GM19239 (cell line): ENCODE results near the gene CTLA4.
"Not testable (repeated sequence)": the region's sequence is repeated elsewhere in the genome, so short reads cannot be mapped to it uniquely, and the experiment has no call there.

ENCODE experiments used
- DNase-seq: peaks from one replicate; pipeline ENCODE4 v3.0.0; 2011; ENCODE audit warnings: low spot score; ENCODE audit not compliant: insufficient read length
- FAIRE-seq: peaks from 2 replicates; lab custom pipeline; 2011; peaks lifted over from hg19 to GRCh38; lab: Jason Lieb, UNC

The CTLA4 gene

GRCh38 chr2:203855274-203855673 is 12.3 kb upstream of the CTLA4 start:
- no peak for DNase-seq
- no peak for FAIRE-seq

GRCh38 chr2:203857656-203858055 is 9.9 kb upstream of the CTLA4 start:
- FAIRE-seq, result no peak
- no peak for DNase-seq

- no peak for DNase-seq
- no peak for FAIRE-seq
Observed at GRCh38 chr2:203858176-203858575, 9.4 kb upstream of the CTLA4 start.

GRCh38 chr2:203859030-203859789 is 8.4 kb upstream of the CTLA4 start:
- DNase-seq (no peak), FAIRE-seq (no peak)

GRCh38 chr2:203861197-203861596 is 6.4 kb upstream of the CTLA4 start:
- no peak for FAIRE-seq
- DNase-seq, result no peak

GRCh38 chr2:203861607-203862006 is 6.0 kb upstream of the CTLA4 start:
- no peak for FAIRE-seq
- DNase-seq, result no peak

GRCh38 chr2:203869223-203870042 is 1.9 kb downstream of the CTLA4 start:
- FAIRE-seq (no peak), DNase-seq (no peak)

- FAIRE-seq (peak; percentile 51), DNase-seq (no peak)
Observed at GRCh38 chr2:203870481-203870880, 2.9 kb downstream of the CTLA4 start.

GRCh38 chr2:203870941-203871340 is 3.4 kb downstream of the CTLA4 start:
- FAIRE-seq (no peak), DNase-seq (no peak)

GRCh38 chr2:203871371-203871983 is 3.9 kb downstream of the CTLA4 start:
- peak; percentile 99 for FAIRE-seq
- DNase-seq, result peak; percentile 41

GRCh38 chr2:203873461-203873860 is 5.9 kb downstream of the CTLA4 start:
- FAIRE-seq (no peak), DNase-seq (no peak)

GRCh38 chr2:203873921-203874631 is 6.5 kb downstream of the CTLA4 start:
- DNase-seq (no peak), FAIRE-seq (no peak)

GRCh38 chr2:203875471-203875870 is 7.9 kb downstream of the CTLA4 start:
- FAIRE-seq, result no peak
- DNase-seq, result no peak

GRCh38 chr2:203876328-203876727 is 8.8 kb downstream of the CTLA4 start:
- DNase-seq (no peak), FAIRE-seq (no peak)

GRCh38 chr2:203878063-203878462 is 10.5 kb downstream of the CTLA4 start:
- FAIRE-seq, result no peak
- no peak for DNase-seq

- DNase-seq, result no peak
- no peak for FAIRE-seq
Observed at GRCh38 chr2:203880557-203881125, 13.1 kb downstream of the CTLA4 start.

- FAIRE-seq, result not testable (repeated sequence)
Observed at GRCh38 chr2:203881185-203881584, 13.6 kb downstream of the CTLA4 start.

GRCh38 chr2:203882551-203882950 is 15.0 kb downstream of the CTLA4 start:
- DNase-seq, result no peak
- FAIRE-seq, result no peak

More at GRCh38 chr2:203881185-203881584, 13.6 kb downstream of the CTLA4 start:
- not testable (repeated sequence) for DNase-seq

- FAIRE-seq (no peak), DNase-seq (no peak)
Observed at GRCh38 chr2:203886661-203887151, 19.1 kb downstream of the CTLA4 start.

- no peak for FAIRE-seq
Observed at GRCh38 chr2:203887677-203888076, 20.1 kb downstream of the CTLA4 start.

More at GRCh38 chr2:203887677-203888076, 20.1 kb downstream of the CTLA4 start:
- DNase-seq, result no peak
